Amniotic epithelial cell (primary cell): ENCODE results near the gene SLC39A9.
A peak's percentile ranks its signal among the peaks of the same experiment; 100 is the strongest.
"Not testable (repeated sequence)": the region's sequence is repeated elsewhere in the genome, so short reads cannot be mapped to it uniquely, and the experiment has no call there.

Source experiments
- DNase-seq: peaks from one replicate; pipeline ENCODE4 v3.0.0-alpha.2; 2010; ENCODE audit warnings: low read depth

SLC39A9 gene

DNA sequence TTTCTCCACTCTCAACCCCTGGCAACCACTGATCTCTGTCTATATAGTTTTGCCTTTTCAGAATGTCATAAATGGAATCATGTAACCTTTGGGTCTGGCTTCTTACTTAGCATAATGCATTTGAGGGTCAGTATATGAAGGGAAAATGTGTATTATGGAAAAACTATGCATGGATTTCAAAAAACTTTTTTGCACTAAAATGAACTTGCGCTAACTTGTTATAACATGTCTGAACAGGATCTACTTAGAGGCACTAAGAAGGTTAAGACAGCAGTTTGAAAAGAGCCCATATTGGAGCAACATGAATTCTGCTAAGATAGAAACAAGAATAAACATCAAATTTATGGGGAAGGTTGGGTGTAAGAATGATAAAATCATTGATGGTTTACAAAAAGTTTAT lies 29.1 kb downstream of the SLC39A9 start:
- DNase-seq: no peak

DNA sequence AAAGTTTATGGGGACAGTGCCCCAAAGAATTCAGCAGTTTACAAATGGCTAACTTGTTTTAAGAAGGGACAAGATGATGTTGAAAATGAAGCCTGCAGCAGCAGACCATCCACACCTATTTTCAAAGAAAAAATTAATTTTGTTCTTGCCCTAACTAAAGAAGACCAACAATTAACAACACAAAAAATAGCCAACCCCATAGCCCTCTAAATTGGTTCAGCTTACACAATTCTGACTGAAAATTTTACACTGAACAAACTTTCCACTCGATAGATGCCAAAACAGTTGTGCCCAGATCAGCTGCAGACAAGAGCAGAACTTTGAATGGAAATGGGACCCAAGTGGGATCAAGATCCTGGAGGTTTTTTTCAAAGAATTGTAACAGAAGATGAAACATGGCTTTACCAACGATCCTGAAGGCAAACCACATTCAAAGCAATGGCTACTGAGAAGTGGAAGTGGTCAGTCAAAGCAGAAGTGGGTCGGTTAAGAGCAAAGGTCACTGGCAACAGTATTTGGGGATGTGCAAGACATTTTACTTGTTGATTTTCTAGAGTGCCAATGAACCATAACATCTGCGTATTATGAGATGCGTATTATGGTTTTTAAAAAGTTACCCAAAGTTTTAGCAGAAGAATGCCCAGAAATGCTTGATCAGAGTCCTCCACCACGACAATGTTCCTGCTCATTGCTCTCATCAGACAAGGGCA lies 30.0 kb downstream of the SLC39A9 start:
- no peak for DNase-seq

DNA sequence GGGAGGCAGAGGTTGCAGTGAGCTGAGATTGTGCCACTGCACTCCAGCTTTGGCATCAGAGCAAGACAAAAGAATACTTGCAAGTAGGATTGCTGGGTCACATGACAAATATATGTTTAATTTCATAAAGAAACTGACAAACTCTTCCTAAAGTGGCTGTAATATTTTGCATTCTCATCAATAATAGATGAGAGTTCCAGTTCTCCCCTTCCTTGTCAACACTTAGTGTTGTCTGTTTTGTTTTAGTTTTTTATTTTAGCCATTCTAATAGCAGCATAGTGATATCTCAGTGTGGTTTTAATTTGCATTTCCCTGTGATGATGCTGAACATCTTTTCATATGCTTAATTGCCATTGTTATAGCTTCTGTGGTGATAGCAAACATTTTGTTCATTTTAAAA lies 31.2 kb downstream of the SLC39A9 start:
- no peak for DNase-seq

DNA sequence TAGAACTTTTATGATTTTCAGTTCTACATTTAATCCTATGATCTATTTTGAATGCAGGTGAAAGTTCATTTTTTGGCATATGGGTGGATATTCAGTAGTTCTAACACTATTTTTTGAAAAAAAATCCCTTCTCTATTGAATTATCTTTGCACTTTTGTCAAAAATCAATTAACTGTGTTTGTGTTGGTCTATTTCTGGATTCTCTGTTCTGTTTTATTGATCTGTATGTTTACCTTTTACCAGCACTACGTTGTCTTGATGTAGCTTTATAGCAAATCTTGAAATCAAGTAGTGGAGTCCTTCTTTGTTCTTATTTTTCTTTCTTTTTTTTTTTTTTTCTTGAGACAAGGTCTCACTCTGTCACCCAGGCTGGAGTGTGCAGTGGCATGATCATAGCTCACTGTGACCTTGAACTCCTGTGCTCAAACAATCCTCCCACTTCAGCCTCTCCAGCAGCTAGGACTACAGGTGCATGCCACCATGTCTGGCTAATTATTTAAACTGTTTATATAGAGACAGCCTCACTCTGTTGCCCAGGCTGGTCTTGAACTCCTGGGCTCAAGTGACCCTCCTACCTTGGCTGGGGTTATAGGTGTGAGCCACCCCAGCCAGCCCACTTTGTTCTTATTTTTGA lies 31.9 kb downstream of the SLC39A9 start:
- DNase-seq: no peak

DNA sequence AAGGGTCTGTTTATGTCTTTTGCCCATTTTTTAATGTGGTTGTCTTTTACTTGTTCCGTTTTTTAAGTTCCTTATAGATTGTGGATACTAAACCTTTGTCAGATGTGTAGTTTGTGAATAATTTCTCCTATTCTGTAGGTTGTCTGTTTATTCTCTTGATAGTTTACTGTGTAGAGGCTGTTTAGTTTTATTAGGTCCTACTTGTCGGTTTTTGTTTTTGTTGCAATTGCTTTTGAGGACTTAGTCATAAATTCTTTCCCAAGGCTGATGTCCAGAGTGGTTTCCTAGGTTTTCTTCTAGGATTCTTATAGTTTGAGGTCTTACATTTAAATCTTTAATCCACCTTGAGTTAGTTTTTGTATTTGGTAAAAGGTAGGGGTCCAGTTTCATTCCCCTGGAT lies 33.9 kb downstream of the SLC39A9 start:
- no peak for DNase-seq

DNA sequence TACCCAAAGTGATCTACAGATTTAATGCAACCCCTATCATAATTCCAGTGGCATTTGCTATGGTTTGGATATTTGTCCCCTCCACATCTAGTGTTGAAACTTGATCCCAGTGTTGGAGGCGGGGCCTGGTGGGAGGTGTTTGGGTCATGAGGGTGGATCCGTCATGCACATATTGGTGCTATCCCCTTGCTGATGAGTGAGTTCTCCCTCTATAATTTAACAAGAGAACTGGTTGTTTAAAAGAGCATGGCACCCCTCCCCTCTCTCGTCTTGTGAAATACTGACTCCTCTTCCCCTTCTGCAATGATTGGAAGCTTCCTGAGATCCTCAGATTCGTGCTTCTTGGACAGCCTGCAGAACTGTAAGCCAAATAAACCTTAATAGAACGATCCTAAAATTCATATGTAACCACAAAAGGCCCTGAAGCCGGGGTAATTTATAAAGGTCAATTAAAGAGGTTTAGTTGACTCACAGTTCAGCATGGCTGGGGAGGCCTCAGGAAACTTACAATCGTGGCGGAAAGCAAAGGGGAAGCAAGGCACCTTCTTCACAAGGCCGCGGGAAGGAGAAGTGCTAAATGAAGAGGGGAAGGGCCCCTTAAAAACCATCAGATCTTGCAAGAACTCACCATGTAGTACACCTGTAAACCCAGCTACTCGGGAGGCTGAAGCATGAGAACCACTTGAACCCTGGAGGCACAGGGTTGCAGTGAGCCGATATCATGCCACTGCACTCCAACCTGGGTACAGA lies 41.2 kb downstream of the SLC39A9 start:
- no peak for DNase-seq

DNA sequence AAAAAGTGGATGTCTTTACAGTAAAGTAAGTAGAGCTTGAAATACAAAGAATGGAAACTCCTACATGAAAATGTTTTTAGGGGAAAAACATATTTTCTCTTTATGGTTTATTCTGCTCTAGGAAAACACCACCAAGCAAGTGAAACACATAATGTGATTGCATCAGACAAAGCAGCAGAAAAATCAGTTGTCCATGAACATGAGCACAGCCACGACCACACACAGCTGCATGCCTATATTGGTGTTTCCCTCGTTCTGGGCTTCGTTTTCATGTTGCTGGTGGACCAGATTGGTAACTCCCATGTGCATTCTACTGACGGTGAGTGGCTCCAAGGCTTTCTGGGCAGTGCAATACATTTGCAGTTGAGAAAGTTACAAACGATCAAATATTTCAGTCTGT lies 43.5 kb downstream of the SLC39A9 start:
- DNase-seq: no peak

DNA sequence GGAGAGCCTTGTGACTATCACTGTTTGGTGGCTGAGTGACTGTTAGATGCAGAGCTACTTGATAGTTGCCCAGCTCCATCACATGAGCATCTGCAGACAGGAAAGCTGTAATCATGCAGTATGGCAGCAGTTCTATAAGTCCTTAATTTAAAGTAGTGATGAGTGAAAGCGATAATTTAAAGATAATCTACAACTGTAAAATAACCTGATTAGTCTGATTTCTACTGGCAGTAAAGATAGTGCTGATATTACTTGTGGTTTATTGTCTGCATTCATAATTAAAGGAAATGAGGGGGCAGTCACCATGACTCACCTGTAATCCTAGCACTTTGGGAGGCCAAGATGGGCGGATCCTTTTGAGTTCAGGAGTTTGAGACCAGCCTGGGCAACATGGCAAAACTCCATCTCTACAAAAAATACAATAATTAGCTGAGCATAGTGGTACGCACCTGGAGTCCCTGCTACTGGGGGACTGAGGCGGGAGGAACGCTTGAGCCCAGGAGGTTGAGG lies 44.9 kb downstream of the SLC39A9 start:
- DNase-seq: peak; percentile 6

DNA sequence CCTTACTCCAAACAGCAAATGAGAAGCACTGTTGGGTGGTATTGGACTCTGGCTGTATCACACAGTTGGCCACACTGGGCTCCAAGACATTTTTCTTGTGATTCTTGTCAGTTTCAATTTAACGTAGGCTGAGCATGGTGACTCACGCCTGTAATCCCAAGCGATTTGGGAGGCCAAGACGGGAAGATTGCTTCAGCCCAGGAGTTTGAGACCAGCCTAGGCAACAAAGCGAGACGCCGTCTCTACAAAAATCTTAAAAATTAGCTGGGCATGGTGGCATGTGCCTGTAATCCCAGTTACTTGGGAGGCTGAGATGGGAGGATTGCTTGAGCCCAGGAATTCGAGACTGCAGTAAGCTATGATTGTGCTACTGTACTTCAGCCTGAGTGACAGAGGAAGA lies 50.7 kb downstream of the SLC39A9 start:
- peak; percentile 14 for DNase-seq

DNA sequence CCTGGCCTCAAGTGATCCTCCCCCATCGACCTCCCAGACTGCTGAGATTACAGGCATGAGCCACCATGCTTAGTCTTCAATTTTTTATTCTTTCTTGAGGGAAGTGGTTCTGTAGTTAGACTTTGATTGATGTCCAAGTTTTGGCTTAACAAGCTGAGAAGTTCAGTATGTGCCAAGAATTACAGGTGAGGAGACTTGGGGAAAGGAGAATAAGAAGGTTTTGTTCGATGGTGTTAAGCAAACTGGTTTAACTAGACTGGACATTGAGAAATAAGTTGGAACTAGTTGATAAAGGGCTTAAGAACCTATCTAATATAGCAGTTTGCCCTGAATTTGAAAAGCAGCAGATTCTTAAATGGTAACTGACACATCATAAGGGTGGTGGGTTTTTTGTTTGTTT lies 53.4 kb downstream of the SLC39A9 start:
- no peak for DNase-seq

DNA sequence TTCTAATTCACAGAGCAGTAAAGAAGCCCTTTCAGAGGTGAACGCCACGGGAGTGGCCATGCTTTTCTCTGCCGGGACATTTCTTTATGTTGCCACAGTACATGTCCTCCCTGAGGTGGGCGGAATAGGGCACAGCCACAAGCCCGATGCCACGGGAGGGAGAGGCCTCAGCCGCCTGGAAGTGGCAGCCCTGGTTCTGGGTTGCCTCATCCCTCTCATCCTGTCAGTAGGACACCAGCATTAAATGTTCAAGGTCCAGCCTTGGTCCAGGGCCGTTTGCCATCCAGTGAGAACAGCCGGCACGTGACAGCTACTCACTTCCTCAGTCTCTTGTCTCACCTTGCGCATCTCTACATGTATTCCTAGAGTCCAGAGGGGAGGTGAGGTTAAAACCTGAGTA lies 59.9 kb downstream of the SLC39A9 start:
- DNase-seq: no peak

DNA sequence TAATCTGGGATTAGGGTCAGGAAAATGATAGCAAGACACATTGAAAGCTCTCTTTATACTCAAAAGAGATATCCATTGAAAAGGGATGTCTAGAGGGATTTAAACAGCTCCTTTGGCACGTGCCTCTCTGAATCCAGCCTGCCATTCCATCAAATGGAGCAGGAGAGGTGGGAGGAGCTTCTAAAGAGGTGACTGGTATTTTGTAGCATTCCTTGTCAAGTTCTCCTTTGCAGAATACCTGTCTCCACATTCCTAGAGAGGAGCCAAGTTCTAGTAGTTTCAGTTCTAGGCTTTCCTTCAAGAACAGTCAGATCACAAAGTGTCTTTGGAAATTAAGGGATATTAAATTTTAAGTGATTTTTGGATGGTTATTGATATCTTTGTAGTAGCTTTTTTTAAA lies 60.6 kb downstream of the SLC39A9 start:
- no peak for DNase-seq

DNA sequence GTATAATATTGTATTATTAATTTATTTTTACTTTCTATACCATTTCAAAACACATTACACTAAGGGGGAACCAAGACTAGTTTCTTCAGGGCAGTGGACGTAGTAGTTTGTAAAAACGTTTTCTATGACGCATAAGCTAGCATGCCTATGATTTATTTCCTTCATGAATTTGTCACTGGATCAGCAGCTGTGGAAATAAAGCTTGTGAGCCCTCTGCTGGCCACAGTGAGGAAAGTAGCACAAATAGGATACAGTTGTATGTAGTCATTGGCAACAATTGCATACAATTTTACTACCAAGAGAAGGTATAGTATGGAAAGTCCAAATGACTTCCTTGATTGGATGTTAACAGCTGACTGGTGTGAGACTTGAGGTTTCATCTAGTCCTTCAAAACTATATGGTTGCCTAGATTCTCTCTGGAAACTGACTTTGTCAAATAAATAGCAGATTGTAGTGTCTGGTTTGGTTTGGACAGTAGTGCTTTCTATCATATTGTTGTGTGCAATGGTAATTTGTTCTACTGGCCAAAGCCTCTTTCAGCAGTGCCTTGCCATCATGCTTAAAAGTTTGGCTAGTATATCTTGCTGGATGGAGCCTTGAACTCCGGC lies 61.7 kb downstream of the SLC39A9 start:
- peak; percentile 88 for DNase-seq

DNA sequence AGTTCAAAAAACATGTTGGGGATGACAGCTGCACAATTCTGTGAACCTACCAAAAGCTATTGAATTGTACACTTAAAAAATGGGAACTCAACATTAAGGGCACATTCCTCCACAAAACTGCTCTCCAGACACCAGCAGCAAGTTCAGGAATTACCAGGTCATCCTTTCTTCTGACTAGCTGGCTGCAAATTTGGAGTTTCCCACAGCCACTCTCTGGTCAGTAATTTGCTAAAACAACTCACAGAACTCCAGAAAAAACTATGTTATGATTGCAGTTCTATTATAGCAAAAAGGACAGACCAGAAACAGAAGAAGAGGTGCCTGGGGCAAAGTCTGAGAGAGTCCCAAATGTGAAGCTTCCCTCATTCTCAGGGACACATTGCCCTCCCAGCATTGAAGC lies 65.9 kb downstream of the SLC39A9 start:
- DNase-seq: peak; percentile 13

DNA sequence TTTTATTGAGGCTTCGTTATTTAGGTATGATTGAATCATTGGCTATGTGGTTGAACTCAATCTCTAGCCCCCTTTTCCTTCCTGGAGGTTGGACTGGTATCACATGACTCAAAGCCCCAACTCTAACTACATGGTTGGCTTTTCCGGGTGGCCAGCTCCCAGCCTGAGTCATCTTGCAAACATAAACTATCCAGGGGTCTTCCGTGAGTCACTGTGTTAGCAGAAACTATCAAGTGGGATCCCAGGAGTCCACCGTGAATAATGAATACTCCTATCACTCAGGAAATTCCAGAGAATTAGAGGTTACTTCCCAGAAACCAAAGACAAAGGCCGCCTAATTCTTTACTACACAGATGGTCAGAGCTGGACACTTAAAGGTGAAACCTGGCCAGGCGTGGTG lies 66.3 kb downstream of the SLC39A9 start:
- peak; percentile 88 for DNase-seq

DNA sequence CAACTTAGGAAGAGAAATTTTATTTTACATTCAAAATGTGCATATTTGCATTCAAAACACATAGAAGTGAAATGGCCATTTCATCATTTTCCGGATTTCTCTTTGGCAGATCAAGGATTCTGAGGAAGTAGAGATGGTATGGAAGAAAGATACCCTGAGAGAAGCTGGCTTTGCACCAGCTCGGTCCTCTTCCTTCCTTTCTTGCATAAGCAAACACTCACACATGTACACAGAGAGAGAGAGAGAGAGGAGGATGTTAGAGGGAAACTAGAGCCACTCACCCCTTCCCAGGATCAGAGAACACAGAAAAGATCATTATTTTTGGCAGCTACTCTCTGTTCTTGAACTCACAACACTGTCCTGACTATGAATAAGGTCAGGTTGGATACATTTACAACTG lies 70.5 kb downstream of the SLC39A9 start:
- no peak for DNase-seq

DNA sequence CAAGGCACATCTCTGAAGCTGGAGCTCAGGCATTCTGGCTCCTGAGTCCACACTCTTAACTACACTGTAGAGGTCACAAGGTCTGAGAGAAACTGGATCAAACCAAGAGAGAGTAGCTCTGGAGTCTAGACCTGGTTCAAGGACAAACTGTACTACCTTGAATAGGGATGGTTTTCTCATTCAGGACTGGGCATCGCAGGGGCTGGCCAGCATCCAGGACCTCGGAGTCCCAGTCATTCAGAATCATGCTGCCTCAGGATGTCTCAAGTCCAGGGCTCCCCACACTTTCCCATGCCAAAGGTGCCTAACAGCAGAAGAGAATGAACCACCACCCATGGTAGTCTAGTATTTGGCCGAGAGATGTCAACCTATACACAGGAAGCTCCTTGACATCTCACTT lies 72.9 kb downstream of the SLC39A9 start:
- DNase-seq: no peak

DNA sequence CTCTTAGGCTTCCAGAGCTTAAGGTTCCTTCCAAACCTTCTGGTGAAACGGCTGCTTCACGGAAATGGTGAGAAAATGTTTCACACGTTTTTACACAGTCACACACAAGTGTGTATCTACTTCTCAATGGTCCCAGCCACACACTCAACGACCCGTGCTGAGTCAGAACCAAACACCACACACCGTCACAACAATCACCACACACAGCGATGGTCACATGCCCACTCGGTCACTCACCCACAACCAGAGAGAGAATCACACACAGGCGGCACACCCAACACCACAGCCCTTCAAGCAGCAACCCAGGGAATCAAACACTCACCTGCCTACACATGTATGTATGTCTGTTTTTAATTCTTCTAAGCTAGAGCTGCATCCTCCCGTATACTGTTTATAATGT lies 73.4 kb downstream of the SLC39A9 start:
- no peak for DNase-seq

DNA sequence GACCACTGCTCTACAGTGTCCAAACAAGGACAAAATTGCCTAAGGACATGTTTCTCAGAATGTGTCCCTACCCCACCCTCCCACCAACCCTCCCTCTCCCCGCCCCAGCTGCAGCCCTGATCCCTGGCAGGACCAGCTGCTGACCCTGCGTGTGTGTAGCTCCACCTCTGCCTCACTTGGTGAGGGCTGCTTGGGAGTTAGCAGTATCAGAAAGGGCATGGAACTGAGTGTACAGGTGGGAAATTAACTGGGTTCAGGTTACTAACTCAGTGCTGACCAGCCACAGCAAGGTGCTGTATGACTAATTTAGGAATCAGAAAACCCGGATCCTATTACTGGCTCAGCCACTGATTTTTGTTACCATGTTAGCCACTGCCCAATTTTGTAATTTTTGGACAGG lies 74.8 kb downstream of the SLC39A9 start:
- DNase-seq: no peak

DNA sequence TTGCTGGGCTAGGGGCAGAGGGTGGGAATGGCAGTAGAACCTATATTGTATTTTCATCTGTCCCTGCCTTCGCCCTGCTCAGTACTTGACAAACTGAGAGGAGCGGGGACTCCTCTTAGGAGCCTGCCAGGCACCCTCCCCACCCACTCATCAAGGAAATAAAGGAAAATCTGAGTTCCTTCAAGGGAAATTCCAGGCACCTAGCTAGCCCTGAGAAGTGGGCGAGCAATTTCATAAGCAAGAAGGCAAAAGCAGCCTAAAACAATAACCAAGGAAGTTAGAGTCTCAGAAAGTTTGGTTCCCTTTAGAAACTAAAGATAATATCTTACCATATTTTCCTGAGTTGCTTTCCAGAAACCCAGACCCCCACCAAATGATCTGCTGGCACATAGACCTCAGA lies 75.5 kb downstream of the SLC39A9 start:
- no peak for DNase-seq

DNA sequence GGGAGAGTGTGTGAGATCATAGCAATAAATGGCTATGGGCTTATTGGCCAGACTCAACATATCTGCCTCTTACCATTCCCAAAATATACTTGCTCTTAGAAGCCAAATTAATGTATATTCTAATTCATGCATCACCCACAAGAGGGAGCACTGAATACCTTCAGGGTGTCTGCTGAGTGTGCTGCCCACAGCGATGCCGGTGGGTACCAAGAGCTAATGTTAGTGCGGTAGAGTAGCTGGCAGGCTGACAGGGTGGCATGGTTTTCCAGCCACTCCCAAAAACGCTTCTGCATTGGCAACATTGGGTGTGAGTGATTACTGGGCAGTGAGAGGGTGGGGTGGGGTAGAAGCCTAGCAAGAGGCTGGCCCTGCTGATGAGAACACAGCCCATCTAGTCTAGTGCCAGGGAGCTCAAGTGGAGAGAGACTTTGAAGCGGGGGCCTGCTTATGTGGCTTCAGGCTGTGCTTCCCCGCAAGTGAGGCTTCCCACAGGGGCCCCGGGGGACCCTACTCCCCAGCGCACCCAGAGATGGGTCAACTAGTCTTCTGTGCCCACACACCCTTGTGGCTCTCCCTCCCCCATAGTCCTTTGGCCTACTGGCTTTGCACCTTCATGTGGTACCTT lies 76.8 kb downstream of the SLC39A9 start:
- peak; percentile 19 for DNase-seq

DNA sequence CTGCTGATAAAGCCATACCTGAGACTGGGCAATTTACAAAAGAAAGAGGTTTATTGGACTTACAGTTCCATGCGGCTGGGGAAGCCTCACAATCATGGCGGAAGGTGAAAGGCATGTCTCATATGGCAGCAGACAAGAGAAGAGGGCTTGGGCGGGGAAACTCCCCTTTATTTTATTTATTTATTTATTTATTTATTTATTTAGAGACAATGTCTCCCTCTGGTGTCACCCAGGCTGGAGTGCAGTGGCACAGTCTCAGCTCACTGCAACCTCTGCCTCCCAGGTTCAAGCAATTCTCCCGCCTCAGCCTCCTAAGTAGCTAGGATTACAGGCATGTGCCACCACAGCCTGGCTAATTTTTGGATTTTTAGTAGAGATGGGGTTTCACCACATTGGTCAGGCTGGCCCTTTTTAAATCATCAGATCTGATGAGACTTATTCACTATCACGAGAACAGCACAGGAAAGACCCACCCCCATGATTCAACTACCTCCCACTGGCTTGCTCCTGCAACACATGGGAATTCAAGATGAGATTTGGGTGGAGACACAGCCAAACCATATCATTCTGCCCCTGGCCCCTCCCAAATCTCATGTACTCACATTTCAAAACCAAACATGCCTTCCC lies 78.4 kb downstream of the SLC39A9 start:
- DNase-seq: not testable (repeated sequence)
